Amygdala (tissue), 56 donors: ENCODE results near the gene CDIP1.

Experiments used
- DNase-seq, 56 donors: peaks; one replicate each; lab custom pipeline; 2025; lab: John Stamatoyannopoulos, UW

The CDIP1 gene

DNA sequence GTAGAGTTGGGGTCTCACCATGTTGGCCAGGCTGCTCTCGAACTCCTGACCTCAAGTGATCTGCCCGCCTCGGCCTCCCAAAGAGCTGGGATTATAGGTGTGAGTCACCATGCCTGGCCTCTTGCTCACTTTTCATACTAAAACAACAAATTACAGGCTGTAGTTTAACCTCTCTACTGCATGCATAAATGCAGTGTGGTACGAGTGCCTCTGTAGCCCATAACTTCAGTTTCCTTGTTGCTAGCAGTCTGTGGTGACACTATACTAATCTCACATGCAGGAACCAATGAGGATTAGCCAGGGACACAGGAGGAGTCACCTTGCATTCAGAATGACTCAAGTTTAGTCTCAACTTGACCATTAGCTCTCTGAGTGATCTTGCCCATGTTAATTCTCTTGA, 42.3 kb downstream of the CDIP1 start:
- DNase-seq: no peak

DNA sequence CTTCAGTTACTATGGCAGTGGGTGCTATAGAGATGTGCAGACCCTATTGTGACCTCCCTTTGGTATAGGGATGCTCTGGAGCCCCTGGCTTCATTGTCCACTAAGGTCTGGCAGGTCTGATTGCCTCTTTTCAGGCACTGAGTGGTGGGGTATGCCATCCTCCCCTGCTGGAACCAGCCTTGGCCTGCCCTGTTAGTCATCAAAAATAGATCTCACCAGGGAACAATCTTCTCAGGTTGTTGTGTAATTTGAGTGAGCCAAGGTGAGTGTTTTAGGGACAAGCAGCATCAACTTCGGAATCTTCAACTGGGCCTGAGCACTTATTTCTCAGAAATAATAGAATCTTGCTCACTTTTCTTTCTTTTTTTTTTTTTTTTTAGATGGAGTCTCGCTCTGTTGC, 42.8 kb downstream of the CDIP1 start:
- no peak for DNase-seq

GRCh38 chr16:4494746-4495490, 43.7 kb downstream of the CDIP1 start:
- DNase-seq: no peak

DNA sequence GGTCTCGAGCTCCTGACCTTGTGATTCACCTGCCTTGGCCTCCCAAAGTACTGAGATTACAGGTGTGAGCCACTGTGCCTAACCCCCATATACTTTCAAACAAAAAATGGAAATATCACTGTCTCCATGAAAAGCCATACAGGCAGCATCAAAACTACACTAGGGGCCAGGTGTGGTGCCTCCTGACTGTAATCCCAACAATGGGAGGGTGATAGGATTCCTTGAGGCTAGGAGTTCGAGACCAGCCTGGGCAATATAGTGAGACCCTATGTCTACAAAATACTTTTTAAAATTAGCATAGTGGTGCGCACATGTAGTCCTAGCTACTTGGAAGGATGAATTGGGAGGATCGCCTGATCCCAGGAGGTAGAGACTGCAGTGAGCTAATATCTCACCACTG, 46.7 kb downstream of the CDIP1 start:
- no peak for DNase-seq

DNA sequence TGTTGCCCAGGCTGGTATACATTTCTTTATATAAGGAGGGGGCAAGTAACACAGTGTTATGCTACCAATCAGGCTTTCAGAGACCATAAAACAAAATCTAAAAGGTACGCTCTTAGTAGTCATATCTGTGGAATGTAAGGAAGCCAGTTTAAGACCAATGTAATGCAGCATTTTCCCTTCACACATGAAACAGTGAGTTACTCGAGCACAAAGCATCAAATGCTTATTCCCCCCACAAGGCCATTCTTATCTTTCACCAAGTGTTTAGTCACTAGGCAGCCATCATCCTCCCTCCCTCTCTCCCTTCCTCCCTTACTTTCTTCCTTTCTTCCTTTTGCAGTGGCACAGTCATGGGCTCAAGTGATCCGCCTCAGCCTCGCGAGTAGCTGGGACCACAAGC, 49.5 kb downstream of the CDIP1 start:
- no peak for DNase-seq

DNA sequence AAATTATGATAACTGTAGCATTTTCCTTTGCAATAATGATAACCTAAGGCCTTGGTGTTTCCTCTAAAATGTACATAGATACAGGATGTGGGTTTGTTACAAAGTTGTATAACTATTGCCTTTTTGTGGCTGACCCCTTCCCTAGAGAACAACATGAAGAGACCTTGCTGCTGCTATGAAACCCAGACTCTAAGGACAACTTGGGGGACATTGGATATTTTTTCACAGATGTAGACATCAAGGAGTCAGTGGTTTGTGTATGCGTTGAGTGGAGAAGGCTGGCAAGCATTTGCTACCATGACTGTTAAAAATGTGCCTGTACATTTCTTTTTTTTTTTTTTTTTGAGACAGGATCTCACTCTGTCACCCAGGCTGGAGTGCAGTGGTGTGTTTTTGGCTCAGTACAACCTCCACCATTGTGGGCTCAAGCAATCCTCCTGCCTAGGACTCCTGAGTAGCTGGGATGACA, 50.0 kb downstream of the CDIP1 start:
- DNase-seq: no peak

GRCh38 chr16:4487955-4488498, 50.5 kb downstream of the CDIP1 start:
- DNase-seq: no peak

DNA sequence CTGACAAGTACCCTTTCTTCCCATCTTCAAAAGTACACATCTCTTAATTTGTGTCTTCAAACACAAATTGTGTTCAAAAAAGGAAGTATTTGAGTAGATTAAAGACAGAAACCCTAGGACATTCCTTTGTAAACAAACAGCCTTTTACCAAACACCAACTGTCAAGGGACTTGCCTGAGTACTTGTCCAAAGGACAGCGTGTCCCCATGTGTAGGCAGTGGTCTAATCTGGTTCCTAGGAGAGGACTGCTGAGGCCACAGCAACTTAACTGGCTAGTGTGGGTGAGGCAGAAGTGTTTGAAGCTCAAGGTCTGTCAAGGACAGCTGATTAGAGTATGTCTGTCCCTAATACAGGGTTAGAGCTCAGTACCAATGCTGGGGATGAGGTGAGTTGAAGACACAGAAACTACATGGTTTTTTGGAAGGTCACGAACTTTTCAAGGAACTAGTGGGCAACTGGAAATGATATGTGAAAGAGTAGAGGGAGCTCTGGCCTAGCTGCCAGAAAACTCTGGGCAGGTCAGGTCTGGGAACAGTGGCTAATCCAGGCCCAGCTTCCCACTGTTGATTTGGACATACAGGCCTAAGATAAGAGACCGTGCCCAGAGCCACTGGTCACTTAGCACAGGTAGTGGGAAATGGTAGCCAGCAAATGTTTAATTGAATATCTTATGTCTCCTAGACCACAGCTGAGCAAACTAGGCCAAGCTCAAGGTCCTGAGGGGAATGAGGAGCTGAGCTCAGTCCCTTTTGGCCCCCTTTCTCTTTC, 52.3 kb downstream of the CDIP1 start:
- no peak for DNase-seq

DNA sequence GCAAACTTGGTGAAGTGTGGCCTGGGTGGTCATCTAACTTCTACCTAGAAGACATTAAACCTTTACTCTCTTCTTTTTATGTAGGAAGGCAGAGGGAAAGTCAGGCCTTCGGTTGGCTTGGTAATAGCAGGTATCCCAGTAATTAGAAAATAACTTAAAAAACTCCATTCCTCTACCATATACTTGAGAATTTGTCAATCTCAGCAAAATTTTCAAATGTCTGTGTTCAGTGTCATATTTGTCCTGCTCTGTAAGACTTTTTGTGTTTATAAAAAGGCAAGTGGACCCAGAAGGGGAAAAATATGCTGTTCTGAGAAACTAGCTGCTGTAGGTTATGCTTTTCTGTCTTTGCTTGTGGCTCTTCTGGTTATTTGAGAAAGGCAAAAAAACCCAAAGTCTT, 56.6 kb downstream of the CDIP1 start:
- DNase-seq: no peak

DNA sequence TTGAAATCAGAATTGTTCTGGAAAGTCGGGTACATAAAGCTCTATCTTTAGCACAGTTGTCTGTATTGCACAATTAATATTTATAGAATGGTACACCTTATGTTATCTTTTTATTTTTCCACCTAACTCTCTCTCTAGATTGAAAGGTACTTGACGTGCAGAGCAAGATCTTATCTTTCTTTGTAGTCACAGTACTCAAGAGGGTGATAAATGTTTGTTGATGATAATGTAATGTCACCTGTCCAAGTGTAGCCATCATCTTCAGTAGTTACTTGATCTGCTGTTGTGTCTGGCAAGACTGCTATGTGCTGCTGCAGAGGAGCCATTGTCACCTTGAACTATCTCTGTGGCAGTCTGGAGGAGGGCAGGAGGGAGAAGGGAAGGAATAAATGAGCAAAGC, 57.0 kb downstream of the CDIP1 start:
- no peak for DNase-seq

DNA sequence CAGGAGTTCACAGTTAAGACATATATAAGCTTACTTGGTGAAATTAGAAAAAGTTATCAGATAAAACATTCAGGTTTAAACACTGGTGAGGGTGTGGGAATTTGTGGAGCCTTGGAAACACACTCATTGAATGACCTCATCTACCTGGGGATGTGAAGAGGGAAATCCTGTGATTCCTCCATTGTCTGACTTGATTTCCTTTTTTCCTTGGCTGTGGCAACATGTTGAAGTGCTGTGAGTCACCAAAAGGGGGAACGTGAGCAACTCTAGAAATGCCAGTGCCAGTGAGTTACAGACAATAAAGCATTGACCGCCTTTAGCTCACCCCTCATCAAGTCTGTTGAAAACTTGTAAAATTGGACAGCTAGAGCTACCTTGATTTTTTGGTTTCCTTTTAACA, 60.6 kb downstream of the CDIP1 start:
- peak in 1 of 56 donors; percentile 6 for DNase-seq

DNA sequence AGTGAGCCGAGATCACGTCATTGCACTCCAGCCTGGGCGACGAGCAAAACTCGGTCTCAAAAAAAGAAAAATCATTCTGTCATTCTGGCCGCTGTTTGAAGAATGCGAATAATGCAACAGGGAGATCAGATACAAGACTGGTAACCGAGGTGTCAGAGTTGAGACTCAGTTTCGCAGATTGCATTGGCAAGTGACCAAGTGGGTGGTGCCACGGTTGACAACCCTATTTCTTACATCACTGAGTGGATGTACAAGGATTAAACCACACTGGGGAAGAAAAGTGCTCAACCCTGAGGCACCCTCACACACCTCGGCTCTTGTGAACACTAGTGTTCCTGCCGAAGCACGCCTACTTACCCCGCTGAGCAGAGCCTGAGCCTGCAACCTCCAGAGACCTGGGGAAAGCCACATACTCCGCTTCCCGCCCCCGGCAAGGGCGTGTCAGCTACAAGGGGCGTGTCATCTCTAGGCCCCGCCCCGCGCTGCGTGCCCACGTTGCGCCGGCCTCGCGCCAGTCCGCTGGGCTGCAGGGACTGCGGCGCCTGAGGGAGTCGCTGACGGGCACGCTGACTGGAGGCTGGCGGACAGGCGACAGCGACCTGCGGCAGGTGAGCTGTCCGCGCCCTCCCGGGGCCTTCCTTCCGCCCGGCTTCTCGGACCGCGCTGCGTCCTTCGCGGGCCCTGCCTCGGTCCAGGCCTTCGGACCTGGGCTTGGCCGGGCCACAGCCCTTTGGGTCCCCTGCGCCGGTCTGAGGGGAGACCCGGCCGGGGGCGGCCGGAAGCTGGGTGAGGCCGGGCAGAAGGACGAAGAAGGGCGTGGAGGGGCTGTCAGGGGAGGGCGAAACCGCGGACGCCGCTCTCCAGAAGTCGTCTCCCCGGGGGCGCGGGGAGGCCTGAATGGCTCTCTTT, 62.4 kb downstream of the CDIP1 start, which contains the start of gene HMOX2:
HMOX2 (plus strand) TSS at position 519 of the 909 bp plus-strand sequence. CDS start 29,127 bp downstream, outside the sequence.
- DNase-seq: peak; percentile 26 to 96 (median 86)

GRCh38 chr16:4474192-4474961, 64.2 kb downstream of the CDIP1 start, which contains the start of gene NMRAL1:
Gene NMRAL1, minus strand, starts transcription at chr16:4474625. Its CDS starts 493 bp downstream, at chr16:4474132.
- DNase-seq: peak in 53 of 56 donors; percentile 23 to 88 (median 69)

- DNase-seq: no peak
Observed at GRCh38 chr16:4472880-4473279, 65.7 kb downstream of the CDIP1 start.

GRCh38 chr16:4471869-4472268, 66.7 kb downstream of the CDIP1 start:
- no peak for DNase-seq

- no peak for DNase-seq
Observed at GRCh38 chr16:4468972-4469371, 69.6 kb downstream of the CDIP1 start.

GRCh38 chr16:4467916-4468315, 70.7 kb downstream of the CDIP1 start:
- DNase-seq: no peak

- DNase-seq: no peak
Observed at GRCh38 chr16:4465977-4466779, 72.4 kb downstream of the CDIP1 start.
